NCI-H128 (cell line): ENCODE results near the gene ABITRAM.
"Not testable (repeated sequence)": the region's sequence is repeated elsewhere in the genome, so short reads cannot be mapped to it uniquely, and the experiment has no call there.

ENCODE experiments used
- DNase-seq: peaks from one replicate; lab custom pipeline; 2025; ENCODE audit not compliant: unreplicated experiment; lab: John Stamatoyannopoulos, UW

ABITRAM gene, protein sequence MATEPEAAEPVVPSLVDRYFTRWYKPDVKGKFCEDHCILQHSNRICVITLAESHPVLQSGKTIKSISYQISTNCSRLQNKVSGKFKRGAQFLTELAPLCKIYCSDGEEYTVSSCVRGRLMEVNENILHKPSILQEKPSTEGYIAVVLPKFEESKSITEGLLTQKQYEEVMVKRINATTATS

DNA sequence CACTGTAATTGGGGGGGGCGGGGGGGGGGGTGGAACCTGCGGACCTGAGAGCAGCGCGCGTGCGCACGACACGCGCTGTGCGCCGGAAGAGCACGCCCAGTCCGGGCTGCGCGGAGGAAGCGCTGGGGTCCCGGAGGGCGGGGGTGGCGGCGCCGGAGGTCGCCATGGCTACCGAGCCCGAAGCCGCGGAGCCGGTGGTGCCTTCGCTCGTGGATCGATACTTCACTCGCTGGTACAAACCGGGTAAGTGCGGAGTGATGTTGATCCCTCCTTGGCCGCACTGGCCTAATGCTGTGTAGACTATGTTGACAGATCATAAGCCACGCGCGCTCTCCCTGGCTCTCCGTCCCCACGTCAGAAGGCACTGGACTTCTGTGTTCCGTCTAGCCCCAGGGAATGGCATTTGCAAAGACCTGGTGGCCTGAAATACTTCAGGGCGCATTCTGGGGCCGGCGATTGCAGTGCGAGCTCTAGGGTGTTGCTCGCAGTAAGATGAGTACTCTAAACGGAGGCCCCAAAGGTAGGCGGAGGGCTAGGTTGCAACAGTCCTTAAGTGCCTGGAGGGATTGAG lies at the start of gene ABITRAM:
ABITRAM (plus strand) TSS at position 78 of the 571 bp plus-strand sequence; CDS start at position 165, 87 bp downstream.
- DNase-seq, result peak; percentile 65

DNA sequence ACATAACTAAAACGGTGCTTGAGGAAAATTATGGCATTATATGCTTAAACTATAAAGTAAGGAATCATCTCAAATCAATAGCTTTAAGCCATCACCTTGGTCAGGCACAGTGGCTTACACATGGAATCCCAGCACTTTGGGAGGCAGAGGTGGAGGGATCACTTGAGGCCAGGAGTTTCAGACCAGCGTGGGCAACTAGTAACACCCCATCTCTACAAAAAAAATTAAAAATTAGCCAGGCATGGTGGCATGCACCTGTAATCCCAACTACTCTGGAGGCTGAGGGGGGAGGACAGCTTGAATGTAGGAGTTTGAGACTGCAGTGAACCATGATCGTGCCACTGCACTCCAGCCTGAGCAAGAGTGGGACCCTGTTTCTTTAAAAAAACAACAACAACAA lies 49.5 kb upstream of the ABITRAM start:
- no peak for DNase-seq

DNA sequence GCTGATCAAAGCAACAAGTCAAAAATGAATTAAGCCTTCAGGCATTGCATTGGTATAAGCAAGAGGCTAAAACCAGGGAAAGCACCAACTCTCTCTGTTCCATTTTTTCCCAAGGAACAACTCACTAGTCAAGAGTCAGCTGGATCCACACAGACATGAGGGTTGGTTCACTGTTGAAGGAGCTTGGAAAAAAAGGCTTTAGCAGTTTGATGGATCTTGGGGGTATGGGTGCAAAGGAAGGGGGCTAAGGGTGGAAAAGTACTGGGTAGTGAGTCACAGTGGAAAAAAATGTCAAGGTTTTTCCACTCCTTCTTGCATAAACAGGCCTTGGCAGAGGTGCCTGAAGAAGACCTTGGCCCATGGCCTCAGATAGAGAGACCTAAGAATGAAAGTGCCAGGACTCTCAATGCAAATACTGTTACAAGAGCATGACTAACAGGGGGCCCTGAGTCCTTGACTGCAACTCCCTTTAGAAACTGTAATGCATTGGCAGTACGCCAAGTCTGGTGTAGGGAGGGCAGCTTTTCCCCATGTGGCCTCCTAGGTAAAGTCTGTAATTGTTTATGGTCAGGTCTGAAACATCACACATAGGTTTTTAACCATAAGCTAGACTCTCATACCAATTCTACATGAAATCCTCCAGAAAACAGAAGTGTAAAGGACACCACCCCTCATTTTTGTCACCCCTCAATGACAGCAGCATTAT lies 48.4 kb upstream of the ABITRAM start:
- DNase-seq, result peak; percentile 78

DNA sequence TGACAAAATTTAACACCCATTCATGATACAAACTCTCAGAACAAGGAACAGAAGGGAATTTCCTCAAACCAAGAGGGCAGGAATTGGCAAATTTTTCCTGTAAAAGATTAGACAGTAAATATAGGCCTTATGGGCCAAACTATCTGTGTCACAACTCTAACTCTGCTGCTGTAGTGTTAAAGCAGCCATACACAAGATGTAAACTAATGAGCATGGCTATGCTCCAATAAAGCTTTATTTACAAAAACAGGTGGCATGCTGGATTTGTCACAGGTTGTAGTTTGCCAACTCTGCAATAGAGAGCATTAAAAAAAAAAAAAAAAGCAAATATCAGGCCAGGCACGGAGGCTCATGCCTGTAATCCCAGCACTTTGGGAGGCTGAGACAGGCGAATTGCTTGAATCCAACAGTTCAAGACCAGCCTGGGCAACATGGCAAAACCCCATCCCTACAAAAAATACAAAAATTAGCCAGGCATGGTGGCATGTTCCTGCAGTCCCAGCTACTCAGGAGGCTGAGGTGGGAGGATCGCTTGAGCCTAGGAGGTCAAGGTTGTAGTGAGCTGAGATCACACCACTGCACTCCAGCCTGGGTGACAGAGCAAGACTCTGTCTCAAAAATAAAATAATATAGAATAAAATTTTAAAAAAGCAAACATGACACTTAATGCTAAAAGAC lies 47.5 kb upstream of the ABITRAM start:
- not testable (repeated sequence) for DNase-seq

DNA sequence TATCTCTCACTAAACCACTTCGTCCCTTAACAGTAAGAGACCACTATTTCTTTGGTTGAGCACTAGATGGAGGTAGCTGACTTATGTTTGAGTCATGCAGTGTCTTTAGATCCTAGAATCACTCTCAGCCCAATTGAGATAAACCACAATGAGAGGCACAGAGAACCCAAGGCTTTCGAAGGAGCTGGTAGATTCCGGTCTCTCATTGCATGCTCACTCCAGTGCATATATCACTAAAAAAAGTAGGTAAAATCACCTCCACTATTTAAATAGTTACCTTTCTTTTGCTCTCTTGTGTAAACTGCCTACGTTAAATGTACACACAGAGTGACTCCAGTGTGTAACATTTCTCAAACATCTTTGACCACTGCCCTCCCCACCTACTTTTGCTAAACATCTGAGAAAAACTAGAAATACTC lies 44.5 kb upstream of the ABITRAM start:
- no peak for DNase-seq

DNA sequence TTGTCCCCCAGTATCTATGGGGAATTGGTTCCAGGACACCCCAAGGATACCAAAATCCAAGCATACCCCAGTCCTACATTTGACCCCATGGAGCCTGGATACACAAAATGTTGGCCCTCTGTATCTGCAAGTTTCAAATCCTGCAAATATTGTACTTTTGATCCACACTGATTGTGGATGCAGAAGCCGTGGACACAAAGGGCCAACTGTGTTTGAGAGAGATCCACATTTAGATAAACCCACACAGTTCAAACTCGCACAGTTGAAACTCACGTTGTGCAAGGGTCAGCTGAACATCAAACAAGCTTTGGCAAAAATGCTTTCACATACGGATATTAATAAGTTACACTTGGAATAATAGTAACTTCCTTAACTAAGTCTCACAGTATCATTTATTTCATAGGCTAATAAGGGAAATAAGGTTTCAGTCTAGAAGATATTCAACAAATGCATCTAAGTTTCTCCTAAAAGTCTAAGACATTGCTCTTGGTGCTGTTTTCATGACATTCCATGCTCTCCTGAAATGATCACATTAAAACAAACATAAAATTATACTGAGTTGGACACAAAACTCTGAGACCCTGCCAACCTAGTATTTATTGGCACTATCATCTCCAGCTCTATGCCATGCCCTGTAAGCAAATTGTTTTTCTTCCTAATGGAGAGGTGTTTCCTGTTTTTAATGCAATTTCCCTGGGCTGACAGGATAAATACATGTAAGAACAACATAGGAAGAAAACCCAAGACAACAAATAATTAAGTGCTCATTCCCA lies 39.8 kb upstream of the ABITRAM start:
- no peak for DNase-seq

DNA sequence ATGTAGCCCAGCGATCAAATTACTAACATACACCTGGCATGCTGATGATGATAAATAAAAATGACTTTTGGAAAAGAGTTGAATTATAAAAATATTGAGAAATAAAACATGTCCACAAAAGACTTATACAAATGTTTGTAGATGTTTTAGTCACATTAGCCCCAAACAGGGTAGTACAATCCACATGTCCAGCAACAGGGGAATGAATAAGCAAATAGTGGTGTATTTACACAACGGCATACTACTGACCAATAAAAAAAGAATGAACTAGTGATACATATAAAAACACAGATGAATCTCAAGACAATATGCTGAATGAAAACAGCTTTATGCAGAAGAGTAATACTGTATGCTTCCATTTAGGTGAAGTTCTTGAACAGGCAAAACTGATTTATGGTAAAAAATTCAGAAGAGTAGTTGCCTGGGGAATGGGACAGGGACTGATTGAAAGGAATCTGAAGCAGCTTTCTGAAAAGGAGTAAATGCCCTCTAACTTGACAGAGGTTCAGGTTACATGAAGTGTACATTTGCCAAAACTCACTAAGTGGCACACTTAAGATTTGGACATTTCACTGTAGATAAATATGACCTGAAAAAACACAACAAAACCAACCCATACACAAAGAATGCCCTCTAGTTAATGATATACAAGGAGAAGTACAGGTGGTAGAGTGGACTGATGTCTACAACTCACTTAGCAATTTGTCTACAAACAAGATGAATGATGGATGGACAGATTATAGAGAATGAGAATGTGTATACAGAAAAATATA lies 36.7 kb upstream of the ABITRAM start:
- DNase-seq, result no peak

DNA sequence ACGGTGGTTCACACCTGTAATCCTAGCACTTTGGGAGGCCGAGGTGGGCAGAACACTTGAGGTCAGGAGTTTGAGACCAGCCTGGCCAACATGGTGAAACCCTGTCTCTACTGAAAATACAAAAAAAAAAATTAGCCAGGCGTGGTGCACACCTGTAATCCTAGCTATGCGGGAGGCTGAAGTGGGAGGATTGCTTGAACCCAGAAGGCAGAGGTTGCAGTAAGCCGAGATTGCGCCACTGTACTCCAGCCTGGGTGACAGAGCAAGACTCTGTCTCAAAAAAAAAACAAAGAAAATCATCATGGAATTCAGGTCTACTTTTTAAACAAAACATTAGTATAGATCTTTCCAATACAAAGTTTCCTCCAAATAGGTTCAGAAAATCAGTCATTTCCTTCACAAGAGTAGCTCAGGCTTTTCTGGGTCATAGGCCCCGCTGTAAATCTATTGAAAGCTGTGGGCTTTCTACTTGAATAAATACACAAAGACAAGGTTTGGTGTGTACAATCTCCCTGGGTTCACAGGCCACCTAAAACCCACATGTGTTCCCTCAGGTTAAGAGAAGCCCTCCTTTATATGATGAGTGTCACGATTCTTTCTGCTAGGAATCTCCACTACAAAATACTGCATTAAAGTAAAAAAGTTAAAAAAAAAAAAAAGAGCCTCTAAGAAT lies 35.0 kb upstream of the ABITRAM start:
- DNase-seq, result not testable (repeated sequence)

DNA sequence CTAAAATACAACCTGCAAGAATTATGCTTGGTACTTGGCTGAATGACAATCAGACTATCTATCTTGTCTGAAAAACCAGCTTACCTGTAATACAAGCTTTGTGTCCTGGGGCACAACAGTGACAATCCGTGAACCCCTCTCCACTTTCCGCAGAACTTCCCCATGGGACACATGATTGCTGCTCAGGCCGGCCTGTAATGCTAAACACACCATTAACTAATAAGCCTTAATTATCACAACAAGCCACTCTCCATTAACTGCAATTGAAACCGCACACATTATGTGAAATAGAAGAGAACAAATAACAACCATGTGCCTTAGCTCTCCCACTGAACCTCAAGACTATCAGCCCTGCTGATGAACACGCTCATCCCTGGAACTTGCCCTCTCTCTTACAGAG lies 34.0 kb upstream of the ABITRAM start:
- DNase-seq, result no peak

DNA sequence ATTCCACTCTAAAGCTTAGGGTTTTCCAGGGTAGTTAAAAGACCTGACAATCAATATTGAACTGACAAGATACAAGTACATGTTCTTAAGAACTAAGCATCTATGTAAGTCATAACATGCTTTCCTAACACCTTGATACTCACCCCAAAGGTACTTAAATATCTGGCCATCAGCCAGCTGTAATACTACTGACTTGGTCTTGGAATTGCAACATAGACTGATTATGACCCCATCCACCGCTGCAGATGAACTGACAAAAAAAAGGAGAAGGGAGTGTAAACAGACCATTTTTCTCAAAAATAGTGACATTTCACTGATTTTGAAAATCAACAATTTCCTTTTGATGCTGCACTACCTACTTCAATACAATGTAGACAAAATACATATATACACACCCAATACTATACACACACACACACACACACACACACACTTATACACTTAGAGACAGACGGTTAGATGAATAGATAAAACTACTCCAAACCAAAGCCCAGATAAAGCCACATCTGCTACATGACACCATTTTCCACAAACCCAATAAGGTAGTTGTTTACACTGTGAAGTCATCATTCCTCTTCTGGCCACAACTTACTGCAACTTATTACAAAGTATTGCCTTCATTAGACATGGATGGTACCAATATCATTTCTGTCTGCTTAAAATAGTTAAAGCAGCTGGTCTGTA lies 30.6 kb upstream of the ABITRAM start:
- DNase-seq, result no peak

DNA sequence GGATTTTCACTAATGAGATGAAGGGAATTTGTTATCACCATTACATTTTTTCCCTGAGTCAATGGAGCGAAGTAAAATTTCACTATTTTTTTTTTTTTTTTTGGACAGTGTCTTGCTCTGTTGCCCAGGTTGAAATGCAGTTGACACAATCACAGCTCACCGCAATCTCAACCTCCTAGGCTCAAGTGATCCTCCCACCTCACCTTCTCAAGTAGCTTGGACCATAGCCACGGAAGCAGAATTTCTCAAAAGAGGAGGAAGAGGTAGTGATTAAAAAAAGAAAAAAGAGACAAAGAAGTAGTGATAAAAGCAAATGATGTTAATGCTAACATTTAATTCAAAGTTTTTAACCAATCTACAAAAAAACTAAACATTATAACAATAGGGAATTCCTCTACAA lies 30.0 kb upstream of the ABITRAM start:
- DNase-seq, result no peak

DNA sequence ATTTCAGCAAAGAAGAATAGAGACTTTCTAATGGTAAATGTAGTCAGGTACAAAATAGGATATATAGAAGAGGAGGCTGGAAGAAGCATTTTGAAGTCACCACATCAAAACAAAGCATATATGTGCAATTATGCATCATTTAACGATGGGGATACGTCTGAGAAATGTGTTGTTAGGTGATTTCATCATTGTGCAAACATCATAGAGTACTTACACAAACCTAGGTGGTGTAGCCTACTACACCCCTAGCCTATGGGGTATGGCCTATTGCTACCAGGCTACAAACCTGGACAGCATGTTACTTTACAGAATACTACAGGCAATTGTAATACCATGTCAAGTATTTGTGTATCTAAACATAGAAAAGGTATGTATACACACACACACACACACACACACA lies 28.7 kb upstream of the ABITRAM start:
- no peak for DNase-seq

DNA sequence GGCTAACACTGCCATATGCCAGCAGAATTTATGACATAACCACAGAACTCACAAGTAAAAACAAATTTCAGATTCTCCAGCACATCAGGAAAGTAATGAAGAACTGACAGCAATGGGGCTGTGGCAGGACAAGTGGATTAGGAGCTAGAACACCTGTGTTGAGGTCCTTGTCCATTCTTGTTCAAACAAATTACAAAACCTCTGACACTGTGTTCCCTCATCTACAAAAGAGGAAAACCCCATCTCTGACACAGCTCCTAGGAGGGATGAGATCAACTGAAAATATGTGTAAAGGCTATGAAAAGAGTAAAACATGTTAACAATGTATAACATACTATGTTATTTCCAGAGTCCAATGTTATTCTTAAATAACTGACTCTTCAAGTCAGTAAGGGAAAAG lies 23.8 kb upstream of the ABITRAM start:
- DNase-seq, result no peak

DNA sequence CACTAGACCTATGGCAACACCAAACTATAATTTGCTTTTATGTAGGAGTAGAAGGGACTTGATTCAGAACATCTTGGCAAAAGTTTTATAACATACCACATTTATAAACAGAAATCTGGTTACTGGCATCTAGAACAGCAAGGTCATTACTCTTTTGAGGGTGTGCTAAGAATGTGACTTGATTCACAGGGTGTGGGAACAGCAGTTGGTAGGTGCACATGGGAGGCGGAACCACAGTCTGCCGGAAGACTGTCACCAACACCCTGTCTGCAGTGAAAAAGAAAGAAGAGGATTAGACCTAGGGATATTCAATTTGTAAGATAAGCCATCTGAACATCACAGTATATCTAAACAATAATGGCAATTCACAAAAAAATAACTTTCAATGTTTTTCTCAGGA lies 23.3 kb upstream of the ABITRAM start:
- DNase-seq, result no peak

DNA sequence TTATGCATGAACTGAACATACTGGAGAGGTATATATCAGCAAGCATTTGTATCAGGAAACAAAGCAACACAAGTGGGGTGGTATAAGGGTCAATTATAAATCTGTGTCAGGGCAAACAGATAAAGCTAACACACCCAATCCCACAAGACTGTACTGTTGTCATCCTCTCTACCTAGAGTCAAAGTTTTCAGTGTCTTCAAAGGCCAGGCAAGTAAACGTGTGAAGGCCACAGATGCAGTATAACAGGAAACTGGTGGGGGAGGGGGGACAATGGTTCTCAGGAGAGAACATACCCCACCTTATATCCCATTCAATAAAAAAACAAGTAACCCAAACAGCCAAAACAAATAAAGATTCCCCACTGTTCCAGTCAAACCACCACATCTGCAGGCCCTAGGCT lies 22.4 kb upstream of the ABITRAM start:
- DNase-seq, result no peak

DNA sequence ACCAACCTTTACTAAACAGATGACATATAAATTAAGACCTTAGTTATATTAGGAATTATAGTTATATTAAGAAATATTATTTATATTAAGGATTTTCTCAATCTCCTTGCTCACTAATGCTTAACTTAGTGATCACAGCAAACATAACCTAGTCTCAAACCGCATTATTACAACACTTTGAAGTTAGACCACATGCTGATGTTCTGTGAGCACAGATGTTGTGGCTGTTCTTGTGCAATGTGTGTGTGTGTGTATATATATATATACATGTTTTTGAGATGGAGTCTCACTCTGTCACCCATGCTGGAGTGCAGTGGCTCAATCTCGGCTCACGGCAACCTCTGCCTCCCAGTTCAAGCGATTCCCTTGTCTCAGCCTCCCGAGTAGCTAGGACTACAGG lies 20.8 kb upstream of the ABITRAM start:
- DNase-seq, result no peak

DNA sequence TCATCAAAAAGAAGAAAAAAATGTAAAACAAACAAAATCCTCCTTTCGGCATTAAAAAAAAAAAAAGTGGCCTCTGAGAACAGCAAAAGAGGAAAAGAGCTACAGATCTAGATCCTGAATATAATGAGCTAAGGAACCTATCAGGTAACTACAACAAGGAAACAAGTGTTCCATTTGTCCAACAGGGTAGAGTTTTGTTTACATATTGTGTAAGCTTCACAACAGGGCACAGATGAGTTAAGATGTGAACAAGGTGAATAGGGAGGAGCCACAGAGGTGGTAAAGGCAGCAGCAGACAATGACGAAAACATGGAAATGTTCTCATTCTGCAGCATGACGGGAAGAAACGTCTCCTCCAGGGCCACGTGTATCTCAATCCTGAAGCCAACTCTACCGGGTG lies 14.7 kb upstream of the ABITRAM start:
- DNase-seq, result no peak

DNA sequence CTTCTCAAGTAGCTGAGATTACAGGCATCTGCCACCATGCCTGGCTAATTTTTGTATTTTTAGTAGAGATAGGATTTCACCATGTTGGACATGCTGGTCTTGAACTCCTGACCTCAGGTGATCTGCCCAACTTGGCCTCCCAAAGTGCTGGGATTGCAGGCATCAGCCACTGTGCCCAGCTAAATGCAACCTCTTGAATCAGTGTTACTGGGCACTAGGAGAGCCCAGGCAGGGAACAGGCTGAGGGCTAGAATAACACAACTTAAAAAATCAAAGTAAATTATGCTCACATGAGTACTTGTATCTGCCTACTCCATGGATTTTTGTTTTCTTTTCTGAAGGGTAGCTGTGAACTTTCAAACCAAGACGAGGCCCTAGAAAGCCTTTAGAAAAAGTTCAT lies 13.8 kb upstream of the ABITRAM start:
- DNase-seq, result not testable (repeated sequence)

DNA sequence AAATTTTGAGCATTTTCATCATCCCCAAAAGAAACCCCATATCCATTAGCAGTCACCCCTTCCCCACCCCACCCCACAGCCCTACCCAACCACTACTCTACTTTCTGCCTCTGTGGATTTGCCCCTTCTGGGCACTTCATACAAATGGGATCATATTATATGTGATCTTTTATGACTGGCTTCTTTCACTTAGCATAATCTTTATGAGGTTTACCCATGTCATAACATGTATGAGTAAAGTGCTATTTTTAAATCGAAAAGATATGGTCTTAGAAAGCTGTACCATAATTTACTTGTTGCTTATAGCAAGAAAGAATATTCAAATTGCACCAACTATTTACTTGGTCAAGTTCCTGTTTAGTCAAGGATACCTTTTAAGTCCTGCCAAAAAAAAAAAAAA lies 13.0 kb upstream of the ABITRAM start:
- no peak for DNase-seq
